GM19455 (cell line): ENCODE data around the gene D2HGDH.
"Not testable (repeated sequence)": the region's sequence is repeated elsewhere in the genome, so short reads cannot be mapped to it uniquely, and the experiment has no call there.

ENCODE experiments used
- ATAC-seq: cut with Tn5 transposase; IDR thresholded peaks from one replicate; pipeline ENCODE4 v1.9.1; 2021; ENCODE audit not compliant: unreplicated experiment

D2HGDH gene

DNA sequence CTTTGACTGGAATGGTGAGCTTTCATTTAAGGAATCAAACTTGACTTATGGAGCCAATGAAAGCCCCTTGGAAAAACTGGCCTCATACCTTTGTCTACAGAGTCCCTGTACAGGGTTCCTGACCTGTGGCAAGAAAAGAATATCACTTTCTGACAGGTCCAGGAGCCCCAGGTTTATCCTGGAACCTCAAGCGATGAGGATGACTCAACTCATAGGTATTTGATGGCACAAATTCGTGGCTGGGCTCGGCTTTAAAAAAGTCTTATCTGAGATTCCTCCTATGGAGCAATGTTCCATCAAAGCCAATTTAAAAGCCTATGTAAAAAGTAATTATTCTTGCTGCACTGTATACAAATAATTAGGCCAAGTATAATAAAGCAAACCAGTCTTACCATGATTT lies 57.0 kb downstream of the D2HGDH start:
- ATAC-seq: not testable (repeated sequence)

DNA sequence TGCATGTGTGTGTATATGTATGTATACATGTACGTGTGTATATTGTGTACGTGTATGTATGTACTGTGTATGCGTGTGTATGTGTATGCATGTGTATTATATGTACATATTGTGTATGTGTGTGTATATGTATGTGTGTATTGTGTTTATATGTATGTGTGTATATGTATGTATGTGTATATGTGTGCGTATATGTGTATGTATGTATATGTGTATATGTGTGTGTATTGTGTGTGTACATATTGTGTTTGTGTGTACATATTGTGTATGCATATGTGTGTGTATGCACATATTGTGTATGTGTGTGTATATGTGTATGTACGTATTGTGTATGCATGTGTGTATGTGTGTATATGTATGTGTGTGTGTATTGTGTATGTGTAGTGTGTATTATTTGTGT lies 59.0 kb downstream of the D2HGDH start:
- no peak for ATAC-seq

DNA sequence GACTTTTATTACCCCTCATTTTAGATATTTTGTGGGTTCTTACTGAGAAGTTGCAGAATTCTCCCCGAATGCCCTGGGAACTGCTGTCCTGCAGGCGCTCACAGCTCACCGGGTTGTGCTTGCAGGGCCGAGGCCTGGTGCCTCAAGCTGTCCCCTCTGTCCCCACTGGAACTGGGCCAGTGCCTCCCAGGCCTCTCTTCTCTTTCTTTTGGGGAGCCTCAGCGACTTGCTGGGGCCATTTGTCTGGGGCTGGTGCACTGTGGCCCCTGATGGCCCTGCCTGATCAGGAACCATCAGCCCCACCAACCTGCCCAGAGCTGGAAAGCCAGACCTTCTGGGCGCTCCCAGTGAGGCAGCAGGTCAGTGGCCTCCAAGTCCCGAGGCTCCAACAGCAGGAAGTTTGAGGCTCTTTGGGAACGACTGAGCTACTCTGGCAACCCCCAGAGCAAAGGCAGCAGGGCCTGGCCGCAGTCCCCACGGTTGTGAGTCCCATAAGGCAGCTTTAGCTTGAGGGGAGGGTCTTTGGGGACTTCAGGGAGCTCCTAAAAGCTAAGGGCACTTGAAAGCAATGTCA lies 59.9 kb downstream of the D2HGDH start:
- no peak for ATAC-seq

DNA sequence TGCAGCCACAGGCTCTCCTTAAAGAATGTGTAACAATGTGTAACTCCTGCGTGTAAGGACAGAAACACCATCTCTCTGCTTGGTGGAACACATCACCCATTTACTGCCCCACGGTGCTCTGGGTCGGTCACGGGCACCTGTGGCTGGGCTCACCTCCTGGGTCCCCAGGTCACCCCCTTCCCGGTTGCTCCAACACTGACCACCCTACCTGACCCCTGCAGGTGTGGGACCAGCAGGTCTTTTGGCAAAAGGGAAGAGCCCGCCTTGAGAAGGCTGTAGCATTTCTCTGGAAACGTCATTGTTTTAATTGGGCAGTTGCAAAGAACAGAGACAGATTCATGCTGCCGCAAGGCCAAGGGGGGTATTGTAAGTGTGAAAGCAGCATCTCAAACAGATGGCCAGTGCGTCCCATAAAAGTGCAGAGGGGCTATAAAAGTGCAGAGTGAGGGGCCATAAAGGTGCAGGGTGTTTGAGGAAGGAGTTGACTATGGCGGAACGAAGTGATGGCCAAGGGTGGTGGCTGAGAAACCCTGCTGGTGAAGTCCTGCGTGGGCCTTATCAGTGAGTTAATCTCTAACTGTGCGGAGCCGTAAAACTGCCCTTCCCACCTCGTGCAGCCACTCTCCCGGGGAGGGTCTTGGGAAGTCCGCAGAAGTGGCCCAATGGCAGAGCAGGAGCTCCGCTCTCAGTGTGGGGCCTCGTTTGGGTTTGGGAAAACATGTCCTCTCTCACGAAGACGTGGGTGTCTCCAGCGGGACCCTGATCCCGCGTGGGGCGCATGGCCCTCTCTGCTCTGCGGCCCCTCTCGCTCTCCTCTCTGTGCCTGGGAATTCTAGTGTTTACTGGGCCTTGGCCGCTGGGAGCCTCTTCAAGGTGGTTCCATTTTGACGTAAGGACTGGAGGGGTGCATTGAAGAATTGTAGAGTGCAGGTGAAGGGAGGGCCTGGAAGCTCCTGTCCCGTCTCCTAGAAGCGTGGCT lies 60.9 kb downstream of the D2HGDH start:
- no peak for ATAC-seq

DNA sequence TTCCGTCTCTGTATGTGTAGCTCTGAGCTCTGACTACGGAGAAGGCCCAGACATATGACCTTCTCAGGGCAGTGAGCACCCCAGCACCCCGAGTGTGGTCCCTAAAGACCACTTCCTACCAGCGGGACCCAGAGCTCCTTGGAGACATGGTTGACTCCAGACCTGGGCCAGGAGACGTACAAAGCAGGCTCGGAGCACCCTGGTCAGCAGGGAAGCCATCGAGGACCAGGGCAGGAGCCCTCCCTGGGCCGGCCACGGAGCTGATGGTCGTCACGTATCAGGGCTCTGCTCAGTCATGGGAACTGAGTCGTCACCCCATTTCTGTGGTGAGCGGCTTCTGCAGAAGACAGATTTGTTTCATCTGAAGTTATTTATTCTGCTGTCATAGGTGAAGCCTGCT lies 61.8 kb downstream of the D2HGDH start:
- no peak for ATAC-seq

DNA sequence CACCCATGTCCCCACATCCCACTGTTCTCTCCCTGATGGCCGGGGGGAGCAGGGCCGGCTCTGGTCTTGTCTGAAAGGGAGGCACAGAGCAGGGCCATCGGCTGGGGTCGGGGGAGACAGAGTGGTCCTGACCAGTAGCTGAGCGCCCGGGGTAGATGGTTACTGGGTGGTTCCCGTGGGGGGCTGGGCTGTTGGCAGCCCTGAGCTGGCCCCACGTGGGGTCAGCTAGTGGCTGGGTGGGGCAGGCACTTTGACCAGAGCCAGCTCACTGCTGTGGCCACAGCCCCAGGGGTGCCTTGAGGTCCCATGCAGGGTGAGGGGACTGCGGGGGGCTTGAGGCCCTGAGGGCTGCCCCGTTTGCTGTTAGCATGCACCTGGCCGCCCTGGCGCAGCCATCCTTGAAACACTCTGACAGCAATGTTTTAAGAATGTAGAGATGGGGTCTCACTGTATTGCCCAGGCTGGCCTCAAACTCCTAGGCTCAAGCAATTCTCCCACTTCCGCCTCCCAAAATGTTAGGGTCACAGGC lies 62.2 kb downstream of the D2HGDH start:
- no peak for ATAC-seq

DNA sequence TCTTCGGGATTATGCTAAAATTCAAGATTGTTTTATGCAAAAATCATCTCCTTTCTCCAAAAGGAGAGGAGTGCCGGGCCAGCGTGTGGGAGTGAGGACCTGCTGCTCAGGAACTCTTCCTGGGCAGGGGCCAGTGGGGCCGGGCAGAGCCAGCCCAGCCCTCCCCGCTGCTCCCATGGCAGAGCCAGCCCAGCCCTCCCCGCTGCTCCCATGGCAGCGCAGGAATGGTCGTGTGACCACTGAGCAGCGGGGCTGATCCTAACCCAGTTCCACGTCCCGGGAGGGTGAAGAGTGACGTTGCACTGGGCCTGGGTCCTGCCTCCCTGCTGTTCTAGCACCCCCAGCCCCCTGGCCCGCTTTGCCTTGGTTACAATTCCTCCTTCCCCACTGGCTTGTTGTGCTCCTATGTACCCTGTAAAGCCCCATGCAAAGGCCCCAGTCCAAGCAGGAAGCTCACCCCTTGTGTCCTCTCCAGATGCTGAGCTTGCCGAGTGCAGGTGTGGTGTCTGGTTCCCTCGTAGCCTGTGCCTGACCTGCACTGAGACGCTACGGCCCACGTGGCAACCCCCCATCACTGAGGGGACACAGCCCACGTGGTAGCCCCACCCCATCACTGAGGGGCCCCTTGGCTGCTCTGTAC lies 63.1 kb downstream of the D2HGDH start:
- ATAC-seq: no peak

DNA sequence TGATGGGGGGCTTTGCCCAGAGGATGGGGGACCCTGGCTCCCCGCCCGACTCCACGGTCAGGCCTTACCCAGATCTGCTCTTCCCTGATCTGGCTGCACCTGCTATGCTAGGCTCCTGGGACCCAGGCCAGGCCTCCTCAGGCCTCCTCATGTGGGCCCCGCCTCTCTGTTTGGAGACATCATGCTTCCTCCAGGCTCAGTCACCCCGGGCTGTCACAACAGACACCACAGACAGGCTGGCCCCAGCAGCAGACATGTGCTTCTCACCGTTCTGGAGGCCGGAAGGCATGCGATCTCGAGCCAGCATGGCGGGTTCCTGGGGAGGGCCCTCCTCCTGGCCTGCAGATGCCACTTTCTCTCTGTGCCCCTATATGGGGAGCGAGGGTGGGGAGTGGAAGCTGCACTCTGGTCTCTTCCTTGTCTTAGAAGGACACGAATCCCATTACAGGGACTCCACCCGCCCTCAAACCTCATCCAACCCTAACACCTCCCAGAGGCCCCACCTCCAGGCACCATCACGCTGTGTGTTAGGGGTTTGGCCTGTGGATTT lies 63.7 kb downstream of the D2HGDH start:
- no peak for ATAC-seq

DNA sequence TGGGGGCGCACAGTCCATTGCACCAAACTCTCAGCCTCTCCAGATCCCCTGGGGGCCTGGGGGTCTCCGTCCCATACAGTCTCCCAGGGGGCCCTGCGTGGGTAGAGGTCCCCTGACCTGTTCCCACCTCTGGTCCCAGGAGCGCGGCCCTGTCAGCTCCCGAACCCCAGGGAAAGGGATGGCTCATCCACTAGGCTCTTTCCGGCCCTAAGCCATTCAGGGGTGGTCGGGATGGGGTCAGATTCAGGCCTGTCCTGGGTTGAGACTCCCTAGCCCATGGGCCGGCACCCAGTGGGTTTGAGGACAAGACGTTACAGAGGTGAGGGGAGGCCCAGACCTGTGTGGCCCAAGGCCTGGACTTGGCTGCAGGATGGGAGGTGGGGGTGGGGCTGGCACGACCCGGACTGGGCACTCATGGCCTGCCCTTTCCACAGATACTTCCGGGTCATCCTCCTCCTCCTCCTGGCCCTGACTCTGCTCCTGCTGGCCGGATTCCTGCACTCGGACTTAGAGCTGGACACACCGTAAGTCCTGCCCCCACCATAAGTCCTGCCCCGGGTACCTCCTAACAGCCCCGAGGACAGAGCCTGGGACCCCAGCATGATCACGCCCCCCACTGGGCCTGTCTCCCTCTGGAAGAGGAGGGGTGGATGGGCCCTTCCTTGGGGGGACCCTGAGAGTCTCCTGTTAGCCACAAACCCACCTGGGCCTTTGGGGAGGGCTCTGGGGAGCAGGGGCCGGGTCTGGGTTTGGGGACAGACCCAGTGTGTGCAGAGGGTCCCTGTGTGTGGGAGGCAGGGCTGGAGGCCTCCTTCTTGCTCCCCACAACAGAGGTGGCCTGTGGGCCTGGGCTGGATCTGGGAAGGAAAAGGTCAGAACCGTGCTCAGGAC lies 64.4 kb downstream of the D2HGDH start:
- ATAC-seq: no peak

DNA sequence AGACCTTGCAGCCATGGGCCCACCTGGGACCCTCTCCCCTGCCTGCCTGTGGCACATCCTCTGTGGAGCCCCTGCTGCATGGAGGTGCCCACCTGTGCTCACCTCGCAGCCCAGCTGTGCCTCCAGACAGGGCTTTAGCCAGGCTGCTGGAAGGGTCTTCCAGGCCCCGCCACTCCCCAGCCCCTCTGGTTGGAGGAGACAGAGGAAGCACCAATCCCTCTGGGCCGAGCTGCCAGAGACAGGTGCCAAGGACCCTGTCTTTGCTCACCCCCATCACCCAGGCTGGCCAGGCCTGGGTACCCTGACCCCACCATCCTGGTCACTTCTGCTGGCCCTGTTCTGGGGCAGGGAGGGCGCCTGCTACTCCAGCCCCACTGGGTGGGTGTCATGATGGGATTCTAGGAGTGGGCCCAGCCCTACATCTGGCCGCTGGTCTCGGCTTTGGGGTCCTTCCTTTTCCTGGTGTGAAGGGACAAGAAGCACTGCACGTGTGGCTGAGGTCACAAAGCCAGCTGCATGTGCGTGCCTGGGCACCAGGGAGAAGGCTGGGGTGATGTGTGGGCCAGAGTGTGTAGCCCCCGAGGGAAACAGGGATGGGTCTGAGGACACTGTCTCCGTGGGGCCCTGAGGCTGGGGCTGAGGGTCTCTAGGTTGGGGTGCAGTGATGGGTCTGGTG lies 65.2 kb downstream of the D2HGDH start:
- ATAC-seq: no peak

DNA sequence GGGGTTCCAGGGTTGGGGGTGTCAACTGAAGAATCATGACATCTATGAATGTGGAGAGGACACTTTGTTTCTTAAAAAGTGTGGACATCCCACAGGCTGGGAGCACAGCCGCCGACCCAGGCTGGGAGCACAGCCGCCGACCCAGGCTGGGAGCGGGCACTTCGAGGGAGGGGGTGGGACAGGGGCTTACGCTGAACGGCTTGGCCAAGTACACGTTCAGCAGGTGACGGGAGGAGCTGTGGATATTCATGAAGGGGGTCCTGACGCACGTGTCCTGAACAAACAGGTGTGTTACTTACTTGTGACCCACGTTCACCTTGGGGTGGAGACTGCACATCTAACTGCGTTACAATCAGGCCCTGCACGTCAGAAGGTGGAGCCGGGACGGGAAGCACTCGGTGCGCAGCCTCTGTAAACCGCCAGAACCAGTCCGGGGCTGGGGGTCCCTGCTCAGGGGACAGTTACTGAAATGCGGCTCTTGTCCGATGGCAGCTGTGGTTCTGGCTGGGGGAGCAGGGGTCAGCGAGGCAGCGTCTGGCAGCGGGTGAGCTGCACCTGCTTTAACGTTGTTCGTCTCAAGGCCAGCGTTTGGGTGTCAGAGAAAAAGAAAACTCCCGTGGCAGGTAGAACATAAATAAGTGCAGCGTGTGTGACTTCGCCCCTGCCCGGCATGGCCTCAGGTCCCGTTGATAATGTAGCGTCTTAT lies 65.9 kb downstream of the D2HGDH start:
- not testable (repeated sequence) for ATAC-seq

DNA sequence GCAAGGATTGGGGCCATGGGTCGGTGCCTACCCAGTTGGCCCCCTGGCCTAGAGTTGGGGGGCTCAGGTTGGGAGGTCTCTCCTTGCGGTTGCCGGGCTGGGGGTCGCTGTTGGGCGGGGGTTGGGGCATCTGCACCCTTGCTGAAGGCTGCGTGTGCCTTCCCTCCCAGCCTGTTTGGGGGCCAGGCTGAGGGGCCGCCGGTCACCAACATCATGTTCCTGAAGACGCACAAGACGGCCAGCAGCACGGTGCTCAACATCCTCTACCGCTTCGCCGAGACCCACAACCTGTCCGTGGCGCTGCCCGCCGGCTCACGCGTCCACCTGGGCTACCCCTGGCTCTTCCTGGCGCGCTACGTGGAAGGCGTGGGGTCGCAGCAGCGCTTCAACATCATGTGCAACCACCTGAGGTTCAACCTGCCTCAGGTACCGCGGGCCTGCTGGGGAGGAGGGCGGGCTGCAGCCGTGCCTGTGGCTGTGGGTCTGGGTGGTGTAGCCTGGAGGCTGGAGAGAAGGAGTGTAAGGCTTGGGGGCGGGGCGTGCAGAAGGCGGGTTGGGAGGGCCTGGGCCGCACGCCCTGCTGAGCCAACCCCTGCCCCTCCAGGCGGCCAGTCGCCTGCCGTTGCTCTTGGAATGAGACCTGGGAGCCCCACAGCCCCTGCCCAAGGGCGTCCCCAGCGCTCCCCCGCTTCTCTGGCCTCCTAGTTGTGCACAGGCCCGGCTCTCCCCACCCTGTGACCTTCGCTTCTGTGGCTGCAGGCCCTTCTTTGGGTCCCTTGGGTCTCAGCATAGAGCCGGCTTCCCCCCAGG lies 67.4 kb downstream of the D2HGDH start:
- no peak for ATAC-seq

DNA sequence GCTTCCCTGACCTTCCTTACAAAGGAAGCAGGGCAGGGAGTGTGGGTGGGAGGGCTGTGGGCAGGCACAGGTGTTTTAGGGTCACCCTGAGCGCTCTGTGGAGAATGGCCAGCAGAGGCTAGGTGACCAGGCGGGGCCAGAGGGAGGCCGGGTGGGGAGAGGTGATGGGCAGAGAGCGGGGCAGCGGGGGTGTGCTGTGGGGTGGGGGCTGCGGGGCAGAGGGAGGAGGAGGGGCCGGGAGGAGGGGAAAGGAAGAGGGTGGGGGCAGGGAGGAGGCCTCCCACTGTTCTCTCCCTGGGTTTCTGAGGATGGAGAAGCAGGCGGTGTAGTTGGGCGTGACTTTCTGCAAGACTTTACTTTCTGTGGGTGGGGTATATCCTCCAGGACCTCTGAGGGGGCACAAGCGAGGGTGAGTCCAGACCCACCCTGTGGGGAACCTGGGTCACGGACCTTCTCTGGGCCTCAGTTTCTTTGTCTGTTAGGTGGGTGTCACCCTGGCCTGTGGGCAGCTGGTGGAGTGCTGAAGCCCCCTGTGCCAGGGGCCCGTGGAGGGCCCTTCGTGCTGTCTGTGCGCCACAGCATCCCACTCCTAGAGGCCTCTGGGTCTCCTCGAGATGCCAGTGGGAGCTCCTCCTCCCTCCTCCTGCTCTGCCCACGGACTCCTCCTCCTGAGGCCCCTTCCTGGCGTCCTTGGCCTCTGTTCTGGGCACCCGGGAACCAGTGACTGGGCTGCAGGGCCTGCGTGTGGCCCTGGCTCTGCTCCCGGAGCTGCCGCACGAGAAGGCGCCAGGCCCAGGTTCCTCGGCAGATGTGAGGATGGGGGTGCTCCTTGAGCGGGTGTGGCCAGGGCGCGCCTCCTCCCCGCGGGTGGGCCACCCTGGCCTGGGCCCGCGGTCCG lies 68.2 kb downstream of the D2HGDH start:
- ATAC-seq: no peak

DNA sequence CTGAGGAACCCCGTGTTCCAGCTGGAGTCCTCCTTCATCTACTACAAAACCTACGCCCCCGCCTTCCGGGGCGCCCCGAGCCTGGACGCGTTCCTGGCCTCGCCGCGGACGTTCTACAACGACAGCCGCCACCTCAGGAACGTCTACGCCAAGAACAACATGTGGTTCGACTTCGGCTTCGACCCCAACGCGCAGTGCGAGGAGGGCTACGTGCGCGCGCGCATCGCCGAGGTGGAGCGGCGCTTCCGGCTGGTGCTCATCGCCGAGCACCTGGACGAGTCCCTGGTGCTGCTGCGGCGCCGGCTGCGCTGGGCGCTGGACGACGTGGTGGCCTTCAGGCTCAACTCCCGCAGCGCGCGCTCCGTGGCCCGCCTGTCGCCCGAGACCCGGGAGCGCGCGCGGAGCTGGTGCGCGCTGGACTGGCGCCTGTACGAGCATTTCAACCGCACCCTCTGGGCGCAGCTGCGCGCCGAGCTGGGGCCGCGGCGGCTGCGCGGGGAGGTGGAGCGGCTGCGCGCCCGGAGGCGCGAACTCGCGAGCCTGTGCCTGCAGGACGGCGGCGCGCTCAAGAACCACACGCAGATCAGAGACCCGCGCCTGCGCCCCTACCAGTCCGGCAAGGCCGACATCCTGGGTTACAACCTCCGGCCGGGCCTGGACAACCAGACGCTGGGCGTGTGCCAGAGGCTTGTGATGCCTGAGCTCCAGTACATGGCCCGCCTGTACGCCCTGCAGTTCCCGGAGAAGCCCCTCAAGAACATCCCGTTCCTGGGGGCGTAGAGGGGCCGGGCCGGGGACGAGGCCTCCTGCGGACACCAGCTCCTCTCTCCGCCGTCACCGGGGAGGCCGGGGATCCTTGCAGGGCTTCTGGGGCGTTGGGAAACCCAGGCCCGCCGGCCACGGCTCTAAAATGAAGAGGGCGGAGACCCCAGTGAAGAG lies 69.2 kb downstream of the D2HGDH start:
- ATAC-seq: no peak

DNA sequence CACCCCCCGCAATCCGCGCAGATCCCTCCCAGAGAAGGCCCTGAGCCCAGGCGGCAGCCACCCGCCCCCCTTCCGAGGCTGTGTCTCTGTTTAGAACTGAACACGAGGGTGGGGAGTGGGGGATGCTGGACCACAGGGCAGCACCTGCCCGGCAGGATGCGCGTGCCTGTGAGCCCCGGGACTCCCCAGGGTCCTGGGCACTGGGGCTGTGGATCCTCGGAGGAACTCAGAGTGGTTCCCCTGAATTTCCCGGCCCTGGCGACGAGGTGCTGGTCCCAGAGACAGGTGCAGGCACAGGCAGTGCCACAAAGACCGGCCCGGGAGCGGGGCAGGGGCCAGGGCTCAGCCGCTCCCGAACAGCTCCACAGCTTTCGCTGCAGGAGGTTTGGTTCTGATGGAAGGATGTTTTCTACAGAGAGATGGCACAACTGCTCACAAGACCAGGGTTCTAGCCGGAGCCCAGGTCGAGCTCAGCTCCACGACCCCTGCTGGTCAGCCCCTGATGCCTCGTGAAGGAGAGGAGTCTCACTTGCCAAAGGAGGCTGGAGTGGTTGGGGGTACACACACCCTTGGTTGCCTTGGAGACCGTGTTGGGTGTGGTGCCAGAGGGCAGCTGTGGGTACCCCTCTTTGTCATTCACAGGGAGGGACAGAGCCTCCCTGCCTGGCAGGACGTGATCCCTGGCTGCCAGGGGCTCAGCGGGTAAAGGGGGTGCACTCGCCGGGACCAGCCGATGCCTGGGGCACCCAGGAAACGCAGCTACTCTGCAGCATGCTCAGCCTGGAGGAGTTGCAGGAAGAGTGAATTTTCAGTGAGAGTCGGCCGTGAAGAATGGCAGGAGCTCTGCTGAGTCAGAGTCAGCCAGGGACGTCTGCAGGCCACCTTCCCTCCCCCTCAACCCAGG lies 70.1 kb downstream of the D2HGDH start:
- ATAC-seq: no peak
